ENCODE measurements around the gene SLF2.

GRCh38 chr10:100882671-100883311 lies 30.0 kb upstream of the SLF2 start:
- no peak for TF ChIP-seq POLR2A (IDR thresholded peaks at IDR 0.05)
- TF ChIP-seq, protein P1, sequence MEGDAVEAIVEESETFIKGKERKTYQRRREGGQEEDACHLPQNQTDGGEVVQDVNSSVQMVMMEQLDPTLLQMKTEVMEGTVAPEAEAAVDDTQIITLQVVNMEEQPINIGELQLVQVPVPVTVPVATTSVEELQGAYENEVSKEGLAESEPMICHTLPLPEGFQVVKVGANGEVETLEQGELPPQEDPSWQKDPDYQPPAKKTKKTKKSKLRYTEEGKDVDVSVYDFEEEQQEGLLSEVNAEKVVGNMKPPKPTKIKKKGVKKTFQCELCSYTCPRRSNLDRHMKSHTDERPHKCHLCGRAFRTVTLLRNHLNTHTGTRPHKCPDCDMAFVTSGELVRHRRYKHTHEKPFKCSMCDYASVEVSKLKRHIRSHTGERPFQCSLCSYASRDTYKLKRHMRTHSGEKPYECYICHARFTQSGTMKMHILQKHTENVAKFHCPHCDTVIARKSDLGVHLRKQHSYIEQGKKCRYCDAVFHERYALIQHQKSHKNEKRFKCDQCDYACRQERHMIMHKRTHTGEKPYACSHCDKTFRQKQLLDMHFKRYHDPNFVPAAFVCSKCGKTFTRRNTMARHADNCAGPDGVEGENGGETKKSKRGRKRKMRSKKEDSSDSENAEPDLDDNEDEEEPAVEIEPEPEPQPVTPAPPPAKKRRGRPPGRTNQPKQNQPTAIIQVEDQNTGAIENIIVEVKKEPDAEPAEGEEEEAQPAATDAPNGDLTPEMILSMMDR (IDR thresholded peaks at IDR 0.05): no peak
- no peak for TF ChIP-seq POLR2AphosphoS5 (IDR thresholded peaks at IDR 0.05)
- TF ChIP-seq EP300 (IDR thresholded peaks at IDR 0.05): no peak
